Activated T-cell treated with anti-CD3 and anti-CD28 coated beads for 24 hours (primary cell): ENCODE data around the gene SDK2.

Source experiments
- DNase-seq: peaks from one replicate; pipeline ENCODE4 v3.0.0-alpha.2; 2020; ENCODE audit warnings: low read depth

Gene SDK2, protein sequence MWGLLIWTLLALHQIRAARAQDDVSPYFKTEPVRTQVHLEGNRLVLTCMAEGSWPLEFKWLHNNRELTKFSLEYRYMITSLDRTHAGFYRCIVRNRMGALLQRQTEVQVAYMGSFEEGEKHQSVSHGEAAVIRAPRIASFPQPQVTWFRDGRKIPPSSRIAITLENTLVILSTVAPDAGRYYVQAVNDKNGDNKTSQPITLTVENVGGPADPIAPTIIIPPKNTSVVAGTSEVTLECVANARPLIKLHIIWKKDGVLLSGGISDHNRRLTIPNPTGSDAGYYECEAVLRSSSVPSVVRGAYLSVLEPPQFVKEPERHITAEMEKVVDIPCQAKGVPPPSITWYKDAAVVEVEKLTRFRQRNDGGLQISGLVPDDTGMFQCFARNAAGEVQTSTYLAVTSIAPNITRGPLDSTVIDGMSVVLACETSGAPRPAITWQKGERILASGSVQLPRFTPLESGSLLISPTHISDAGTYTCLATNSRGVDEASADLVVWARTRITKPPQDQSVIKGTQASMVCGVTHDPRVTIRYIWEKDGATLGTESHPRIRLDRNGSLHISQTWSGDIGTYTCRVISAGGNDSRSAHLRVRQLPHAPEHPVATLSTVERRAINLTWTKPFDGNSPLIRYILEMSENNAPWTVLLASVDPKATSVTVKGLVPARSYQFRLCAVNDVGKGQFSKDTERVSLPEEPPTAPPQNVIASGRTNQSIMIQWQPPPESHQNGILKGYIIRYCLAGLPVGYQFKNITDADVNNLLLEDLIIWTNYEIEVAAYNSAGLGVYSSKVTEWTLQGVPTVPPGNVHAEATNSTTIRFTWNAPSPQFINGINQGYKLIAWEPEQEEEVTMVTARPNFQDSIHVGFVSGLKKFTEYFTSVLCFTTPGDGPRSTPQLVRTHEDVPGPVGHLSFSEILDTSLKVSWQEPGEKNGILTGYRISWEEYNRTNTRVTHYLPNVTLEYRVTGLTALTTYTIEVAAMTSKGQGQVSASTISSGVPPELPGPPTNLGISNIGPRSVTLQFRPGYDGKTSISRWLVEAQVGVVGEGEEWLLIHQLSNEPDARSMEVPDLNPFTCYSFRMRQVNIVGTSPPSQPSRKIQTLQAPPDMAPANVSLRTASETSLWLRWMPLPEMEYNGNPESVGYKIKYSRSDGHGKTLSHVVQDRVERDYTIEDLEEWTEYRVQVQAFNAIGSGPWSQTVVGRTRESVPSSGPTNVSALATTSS (N-terminal part only)

DNA sequence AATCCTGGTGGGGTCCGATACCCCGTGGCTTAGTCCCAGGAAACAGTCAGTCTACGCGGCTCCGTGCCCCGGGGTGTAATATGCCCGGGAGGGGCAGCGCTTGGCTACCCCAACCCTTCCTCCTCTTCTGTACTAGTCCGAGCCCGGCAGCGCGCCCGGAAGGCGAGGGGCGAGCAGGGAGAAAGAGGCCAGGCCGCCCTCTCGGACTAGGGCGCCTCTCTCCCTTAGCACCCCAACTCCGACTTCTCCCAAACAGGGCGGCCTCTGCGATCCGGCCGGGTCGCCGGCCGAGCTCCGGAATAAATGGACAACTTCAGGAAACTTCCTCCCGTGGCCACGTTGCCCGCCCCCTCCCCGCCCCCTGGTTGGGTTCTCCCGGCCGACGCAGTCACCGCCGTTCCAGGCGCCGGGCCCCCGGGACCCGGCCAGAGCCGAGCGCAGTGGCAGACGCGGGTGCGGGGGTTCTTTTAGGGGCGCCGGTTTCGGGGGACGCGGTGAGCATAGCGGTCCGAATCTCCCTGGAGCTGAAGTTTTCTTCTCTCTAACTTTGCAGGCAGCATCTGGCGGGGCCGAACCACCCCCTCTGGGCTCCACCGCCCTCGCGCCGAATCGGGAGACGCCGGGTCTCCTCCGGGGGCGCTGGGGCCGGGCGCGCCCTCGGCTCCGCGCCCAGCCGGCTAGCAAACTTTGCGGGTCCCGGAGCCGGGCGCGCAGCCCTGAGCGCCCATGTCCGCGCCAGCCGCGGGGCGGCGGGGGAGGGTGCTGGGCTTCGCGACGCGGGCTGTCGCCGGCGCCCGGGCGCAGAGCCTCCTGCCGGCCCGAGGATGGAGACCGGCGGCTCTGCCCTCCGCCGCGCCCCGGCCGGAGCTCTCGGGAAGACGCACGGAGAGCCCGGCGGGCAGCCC, at the start of gene SDK2:
TSS of gene SDK2 (minus strand) at position 301 of the 905 bp plus-strand sequence. CDS start 357 bp downstream, outside the sequence.
- DNase-seq: no peak

DNA sequence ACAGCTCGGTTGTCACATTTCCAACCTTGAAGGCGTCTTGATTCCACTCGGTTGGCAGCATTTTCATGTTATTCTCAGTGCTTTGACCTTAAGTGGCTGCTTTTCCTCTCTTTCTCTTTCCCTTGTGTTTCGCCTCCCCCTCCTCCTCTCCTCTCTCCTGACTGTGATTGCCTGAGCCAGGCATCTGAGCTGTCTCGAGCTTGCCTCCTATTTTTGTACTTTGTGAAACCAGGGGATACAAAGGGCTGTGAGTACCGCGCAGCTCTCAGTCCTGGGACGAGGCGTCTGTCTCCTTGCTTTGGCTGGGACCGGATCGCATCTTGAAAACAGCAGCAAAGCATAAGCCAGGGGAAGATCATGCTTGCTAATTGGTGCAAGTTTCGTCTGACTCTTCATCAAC, 48.8 kb upstream of the SDK2 start:
- no peak for DNase-seq

DNA sequence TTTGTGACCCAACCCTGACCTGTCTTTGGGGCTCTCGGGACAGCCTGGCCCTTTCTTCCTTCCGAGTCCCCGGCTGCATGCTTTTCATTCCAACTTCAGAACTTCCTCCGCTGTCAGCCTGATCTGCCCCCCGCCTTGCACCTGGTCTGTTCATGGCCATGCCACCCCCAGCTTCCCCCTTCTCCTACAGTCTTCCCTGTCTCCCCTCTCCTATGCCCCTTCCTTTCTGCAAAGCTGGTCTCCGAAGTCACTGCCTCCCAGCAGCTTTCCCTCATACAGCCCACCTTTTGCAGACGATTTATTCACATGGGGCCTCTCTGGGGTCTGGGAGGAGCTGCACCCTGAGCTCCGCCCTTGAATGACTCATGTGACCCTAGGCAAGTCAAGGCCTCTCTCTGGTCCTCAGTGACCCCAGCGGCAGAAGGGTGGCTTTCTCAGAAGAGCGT, 47.1 kb upstream of the SDK2 start:
- DNase-seq: no peak

DNA sequence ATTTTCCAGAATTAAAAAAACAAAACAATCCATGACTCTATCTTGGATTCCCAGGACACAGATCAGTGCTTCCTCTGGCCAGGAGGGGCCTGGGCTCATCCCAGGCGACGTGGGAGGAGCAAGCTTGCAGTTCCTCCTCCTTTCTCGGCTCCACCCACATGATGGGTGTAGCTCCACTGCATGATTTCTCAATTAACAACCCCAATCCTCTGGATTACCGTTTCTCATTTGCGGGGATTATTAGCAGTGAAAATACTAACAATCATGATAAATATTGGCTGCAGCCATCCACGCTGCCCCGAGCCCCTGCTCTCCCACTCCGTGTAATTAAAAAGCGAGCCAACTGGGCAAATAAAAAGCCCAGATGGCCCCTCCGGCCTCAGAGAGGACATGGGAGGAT, 46.4 kb upstream of the SDK2 start:
- DNase-seq: no peak

DNA sequence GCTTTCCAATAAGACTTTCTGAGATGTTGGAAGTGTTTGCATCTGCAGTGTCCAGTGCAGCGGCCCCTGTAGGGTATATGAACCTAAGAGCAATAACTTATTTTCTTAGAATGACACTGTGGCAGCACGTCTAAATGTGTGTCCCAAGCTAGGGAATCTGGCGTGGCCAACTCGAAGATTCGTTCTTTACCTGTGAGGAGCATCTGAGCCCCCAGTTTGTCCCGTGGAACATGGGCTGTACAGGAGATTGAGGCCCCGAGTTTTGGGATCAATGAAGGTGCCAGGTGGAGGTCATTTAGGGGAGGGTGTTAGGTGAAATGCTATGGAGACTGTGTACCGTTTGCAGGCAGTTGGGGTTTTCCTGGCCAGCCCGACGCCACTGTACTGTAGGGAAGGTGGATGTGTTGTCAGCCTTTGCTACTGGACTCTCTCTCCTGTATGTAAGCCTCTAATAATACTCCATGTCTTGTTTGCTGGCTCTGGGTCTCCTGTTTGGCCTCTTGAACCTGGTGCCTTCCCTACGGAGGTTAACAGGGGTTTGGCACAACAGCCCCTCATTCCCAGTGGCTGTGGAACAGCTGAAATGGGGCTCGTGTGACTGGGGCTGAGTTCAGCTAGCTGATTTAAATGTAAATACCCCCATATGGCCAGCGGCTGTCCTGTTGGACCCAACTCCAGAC, 45.5 kb upstream of the SDK2 start:
- DNase-seq: no peak

DNA sequence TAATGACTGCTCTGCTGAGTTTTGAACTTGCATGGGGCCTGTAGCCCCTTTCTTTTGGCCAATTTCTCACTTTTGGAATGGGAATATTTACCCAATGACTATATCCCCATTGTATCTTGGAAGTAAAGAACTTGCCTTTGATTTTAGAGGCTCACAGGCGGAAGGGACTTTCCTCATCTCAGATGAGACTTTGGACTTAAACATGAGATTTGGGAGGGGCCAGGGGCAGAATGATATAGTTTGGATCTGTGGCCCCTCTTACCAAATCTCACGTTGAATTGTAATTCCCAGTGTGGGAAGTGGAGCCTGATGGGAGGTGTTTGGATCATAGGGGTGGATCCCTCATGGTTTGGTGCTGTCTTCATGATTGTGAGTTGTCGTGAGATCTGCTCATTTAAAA, 42.7 kb upstream of the SDK2 start:
- DNase-seq: no peak

DNA sequence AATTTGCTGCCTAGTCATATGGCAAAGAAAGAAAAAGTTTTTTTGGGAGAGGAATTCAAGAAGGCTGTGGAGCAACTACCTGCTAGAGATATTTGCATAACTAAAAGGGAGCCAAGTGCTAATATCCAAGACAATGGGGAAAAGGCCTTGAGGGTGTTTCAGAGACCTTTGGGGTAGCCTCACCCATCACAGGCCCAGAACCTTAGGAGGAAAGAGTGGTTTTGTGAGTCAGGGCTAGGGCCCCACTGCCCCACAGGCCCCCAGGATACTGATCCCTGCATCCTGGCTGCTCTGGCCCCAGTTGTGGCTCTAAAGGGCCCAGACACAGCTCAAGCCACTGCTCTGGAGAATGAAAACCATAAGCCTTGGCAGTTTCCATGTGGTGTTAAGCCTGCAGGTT, 41.9 kb upstream of the SDK2 start:
- DNase-seq: no peak

DNA sequence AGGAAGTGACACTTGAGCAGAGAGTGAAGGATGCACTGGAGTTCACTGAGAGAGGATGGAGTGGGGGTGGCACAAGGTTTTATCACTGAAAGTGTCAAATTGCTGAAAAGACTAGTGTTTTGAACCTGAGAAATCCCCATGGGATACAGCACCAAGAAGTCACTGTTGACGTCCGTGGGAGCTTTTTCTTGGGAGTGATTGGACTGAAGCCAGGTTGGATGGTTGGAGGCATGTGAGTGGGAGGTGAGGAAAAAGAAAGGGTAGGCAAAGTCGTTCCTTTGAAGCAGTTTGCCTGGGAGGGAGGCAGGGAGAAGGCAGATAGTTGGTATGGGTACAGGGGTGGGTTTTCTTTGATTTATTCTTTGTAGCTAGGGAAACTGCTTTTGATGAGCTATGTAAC, 39.9 kb upstream of the SDK2 start:
- no peak for DNase-seq

DNA sequence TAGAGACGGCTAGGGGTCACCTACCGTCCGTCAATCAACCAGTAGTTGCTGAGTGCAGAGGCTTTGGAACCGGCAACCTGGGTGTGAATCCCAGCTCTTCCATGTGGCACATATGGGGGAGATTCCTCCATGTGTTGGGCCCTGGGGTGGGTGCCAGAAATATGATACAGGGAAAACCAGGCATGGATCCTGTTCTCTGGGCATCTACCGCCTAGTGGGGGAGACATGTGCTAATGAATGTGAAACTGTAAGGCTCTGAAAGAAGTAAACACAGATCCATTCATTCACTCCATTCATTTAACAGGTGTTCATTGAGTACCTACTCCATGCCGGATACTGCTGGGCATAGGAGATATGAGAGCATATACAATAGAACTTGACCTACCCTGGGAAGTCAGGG, 39.5 kb upstream of the SDK2 start:
- DNase-seq: no peak

DNA sequence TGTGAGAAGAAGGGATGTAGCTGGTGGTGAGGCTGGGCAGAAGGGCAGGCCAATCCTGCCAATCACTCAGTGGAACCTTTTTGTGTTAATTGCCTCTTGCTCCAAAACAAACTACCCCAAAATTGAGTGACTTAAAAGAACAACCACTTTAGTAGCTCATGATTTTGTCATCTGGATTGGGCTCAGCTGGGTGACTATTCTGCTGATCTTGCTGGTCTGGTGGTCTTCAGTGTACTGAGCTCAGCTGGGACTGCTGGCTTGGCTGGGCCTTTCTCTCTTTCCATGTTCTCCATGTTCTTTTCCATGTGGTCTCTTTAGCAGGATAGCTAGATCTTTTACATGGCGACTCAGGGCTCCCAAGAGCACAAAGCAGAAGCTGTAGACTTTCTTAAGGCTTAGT, 37.7 kb upstream of the SDK2 start:
- no peak for DNase-seq

DNA sequence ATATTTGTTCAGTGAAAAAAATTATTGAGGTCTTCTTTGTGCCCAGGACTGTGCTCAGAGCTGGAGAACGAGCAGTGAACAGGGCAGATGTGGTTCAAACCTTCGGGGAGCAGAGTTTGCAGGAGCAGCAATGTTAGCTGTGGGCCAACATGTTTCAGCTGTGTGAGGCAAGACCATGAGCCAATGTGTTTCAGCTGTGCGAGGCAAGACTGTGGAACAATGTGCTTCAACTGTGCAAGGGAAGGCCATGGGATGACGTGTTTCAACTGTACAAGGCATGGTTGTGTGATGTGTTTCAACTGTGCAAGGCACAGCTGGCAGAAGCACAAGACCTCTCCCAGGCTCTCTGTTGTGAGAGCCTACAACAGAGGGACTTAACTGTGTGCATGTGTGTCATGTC, 35.2 kb upstream of the SDK2 start:
- DNase-seq: no peak

DNA sequence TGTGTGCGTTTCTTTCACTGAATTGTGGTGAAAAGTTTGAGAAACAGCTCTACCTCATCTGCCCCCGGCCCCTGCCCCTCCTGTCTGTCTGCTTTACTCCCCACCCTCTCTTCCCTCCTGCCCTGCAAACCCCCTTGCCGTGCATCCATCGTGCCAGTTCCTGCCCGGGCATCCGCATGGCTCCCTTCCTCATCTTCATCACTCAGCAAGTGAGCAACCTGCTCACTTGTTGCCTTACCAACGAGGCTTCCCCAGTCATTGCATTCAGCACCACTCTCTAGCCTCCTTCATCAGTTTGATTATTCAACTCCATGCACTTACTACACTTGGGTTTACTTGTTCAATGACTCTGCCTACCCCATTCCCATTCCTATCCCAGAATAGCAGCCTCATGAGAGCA, 34.8 kb upstream of the SDK2 start:
- no peak for DNase-seq

DNA sequence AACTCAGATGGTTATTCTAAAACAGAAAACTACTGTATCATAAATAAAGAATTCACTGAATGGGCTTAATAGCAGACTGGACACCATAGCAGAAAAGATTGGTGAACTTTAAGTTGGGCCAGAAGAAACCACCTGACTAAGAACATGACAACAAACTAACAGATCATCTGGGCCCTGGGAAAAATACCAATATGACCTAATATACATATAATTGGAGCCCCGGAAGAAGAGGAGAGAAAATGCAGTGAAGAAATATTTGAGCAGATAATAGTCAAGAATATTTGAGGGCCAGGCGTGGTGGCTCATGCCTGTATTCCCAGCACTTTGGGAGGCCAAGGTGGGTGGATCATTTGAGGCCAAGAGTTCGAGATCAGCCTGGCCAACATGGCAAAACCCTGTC, 25.5 kb upstream of the SDK2 start:
- DNase-seq: no peak

DNA sequence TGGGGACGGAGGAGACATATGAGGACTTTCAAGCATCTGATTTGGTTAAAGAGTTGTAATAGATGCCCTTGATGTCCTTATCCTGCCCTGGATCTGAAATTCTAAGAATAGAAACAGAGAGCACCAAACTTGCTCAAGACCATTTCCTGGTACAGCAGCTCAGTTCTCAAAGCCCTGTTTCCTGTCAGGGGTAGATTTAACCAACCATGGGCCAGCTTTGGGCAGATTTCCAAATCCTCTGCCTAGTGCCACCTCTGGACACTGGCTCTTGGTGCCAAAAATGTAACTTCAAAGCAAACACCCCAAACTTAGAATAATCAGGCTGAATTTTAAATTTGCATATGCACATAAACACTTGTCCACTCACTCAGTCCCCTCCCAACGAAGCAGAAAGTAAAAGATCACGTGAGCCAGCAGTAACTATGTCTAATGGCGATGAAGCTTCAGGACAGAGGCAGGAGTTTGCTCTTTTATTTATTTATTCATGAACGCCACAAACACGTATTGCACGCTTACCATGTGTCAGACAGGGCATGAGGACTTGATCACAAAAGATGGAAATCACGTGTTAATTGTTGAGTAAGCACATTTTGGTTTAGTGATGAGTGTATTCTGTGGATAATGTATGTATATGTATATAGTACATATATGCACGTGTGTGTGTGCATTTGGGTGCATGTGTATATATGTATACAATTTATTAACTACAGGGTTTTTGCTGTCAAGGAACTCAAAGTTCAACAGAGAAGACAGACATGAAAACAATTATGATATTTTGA, 23.1 kb upstream of the SDK2 start:
- DNase-seq: no peak

DNA sequence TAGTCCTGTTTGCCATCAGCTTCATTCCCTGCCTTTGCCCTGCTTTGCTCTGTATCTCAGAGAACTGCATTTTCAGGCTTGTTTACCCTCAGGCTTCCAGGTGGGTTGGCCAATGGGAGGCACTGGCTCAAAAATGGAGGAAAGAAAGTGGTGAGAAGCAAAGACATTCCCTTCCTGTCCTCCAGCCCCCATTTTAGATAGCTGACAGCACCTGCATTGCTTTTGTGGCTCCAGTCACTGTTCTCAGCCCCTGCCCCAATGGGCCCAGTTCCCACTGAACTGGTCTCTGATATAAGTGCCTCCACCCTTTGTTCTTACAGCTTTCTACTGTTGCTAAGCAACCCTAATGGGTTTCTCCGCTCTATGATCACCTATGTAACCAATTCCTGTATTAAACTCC, 19.4 kb upstream of the SDK2 start:
- no peak for DNase-seq

DNA sequence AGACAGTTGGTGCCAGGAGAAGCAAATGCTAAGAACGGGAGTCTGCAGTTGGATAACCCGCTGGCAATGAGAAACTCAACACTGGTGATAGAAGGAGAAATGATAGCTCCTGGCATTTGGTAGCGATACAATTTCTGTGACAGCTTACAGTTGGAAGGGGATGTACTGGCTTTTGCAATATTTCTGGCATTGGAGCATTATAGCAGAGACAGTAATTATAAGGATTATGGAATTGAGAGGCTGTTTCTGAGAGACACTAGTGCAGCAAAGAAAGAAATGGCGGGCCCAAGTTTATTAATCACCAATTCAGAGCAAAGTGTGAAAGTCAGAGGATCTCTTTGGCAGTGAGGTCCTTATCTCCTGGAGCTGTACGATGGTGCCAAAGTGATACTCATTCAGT, 16.1 kb upstream of the SDK2 start:
- no peak for DNase-seq

DNA sequence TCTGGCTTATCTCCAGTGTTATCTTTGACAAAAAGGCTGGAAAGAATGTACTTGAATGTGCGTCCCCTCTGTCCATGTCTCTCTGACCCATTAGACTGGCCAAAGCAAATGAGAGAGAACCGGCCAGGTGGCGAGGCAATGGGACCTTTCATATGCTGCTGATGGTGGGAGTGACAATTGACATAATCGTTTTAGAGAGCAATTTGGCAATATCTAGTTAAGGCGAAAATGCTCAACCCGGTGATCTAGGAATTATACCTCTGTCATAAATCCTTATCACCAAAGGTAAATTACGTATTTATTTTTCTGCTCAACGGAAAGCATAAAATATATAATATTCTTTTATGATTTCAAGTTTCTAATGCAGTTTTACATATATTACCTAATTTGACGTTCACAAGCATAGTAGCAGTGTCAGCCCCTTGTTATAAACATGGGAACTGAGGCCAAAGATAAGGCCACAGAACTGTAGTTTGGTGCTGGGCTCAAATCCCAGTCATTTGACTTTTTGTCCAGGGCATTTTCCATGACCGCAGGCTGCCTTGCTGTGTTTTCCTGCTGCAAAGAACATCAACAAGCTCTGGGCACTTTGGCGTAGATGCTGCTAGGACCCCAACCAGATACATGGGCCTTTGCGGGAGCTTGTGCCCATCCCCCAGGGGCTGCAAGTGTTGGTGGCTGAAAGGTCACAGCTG, 14.7 kb upstream of the SDK2 start:
- DNase-seq: no peak

DNA sequence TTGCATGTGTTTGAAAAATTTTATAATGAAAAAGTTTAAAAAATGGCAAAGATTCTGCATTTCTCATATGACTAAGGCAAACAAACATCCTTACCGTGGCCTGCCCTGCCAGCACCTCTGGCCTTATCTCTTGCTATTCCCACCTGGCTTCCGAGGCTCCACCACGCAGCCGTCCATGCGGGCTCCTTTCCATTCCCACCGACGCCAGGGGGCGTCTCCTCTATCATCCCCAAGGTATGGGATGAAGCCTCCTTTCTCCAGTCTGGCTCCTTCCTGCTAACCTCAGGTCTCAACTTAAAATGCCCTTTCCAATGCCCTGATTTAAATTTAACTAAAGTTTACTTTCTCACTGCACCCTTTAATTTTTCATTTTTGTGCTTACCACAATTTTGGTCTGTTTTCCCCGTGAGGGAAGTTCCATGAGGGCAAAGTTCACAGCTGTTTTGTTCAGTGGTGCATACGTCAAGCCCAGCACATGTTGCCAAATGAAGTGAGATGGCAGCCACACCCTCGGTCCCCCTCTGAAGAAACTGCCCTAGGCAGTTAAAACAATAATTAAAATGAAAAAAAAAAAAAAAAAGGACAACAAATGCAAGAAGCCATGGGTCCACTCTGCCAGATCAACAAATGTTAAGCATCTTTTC, 13.3 kb upstream of the SDK2 start:
- DNase-seq: no peak

DNA sequence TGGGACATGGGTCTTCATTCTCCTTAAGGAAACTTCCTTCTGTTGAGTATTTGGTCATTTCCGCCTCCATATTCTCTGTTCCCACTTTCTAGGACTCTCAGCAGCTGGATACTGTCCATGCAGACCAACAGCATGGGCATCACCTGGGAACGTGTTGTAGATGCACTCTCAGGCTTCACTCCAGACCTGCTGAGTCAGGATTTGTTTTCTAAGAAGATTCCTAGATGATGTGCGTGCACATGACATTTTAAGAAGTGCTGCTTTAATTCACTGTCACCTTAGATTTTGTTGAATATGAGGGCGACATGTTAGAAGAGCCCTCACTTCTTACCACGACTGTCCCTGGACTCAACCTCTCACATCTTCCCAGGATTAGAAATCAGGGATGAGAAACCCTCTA, 10.0 kb upstream of the SDK2 start:
- no peak for DNase-seq
